HG02870 (cell line): ENCODE data around the gene GNL1.
"Not testable (repeated sequence)": the region's sequence is repeated elsewhere in the genome, so short reads cannot be mapped to it uniquely, and the experiment has no call there.

Source experiments
- ATAC-seq: cut with Tn5 transposase; IDR thresholded peaks from one replicate; pipeline ENCODE4 v1.9.1; 2021; ENCODE audit warnings: mild to moderate bottlenecking, moderate library complexity; ENCODE audit not compliant: unreplicated experiment

Gene GNL1

DNA sequence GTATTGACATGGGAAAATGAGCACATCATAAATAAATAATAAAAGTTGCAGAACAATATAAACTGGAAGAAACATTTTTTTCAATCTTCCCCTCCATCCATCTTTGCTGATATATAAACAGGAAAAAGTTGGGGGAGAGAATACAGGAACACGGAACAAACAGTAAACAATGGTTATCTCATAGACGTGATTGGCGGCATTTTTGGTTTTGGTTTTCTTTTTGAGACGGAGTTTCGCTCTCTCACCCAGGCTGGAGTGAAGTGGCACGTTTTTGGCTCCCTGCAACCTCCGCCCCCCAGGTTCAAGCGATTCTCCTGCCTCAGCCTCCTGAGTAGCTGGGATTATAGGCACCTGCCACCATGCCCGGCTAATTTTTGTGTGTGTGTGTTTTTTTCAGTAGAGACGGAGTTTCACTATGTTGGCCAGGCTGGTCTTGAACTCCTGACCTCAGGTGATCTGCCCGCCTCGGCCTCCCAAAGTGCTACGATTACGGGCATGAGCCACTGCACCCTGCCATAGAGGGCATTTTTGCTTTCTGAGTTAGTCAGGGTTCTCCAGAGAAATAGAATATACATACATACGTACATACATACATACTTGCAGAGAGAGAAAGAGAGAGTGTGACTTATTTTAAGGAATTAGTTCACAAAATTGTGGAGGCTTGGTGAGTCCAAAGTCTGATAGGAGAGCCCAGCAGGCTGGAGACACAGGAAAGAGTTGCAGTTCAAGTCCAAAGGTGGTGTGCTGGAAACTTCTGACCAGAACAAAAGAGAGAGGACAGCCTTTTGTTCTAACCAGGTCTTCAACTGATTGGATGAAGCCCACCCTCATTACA is 22.6 kb downstream of the GNL1 start:
- ATAC-seq: no peak

- ATAC-seq: no peak
These were observed 26.3 kb downstream of the GNL1 start for GRCh38 chr6:30530014-30530413.

DNA sequence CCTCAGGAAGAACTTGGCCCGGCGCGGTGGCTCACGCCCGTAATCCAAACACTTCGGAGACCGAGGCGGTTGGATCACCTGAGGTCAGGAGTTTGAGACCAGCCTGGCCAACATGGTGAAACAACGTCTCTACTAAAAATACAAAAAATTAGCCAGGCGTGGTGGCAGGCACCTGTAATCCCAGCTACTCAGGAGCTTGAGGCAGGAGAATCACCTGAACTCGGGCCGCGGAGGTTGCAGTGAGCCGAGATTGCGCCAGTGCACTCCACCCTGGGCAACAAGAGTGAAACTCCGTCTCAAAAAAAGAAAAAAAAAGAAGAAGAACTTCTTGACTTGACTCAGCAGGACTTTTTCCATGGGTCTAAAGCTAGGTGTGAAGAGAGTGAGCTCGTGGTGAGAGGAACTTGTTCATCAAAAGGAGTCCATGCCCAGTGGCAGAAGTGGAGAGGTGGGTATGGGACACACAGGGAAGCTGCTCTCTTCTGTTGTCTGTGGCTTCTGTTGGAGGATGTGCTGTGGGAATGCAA is 26.9 kb downstream of the GNL1 start:
- ATAC-seq: not testable (repeated sequence)

- ATAC-seq: not testable (repeated sequence)
These were observed 29.8 kb downstream of the GNL1 start for GRCh38 chr6:30526444-30526843.

DNA sequence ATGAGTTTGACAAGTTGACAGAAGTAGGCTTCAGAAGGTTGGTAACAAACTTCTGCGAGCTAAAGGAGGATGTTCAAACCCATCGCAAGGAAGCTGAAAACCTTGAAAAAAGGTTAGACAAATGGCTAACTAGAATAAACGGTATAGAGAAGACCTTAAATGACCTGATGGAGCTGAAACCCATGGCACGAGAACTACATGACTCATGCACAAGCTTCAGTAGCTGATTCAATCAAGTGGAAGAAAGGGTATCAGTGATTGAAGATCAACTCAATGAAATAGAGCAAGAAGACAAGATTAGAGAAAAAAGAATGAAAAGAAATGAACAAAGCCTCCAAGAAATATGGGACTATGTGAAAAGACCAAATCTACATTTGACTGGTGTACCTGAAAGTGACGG is 34.3 kb downstream of the GNL1 start:
- not testable (repeated sequence) for ATAC-seq

DNA sequence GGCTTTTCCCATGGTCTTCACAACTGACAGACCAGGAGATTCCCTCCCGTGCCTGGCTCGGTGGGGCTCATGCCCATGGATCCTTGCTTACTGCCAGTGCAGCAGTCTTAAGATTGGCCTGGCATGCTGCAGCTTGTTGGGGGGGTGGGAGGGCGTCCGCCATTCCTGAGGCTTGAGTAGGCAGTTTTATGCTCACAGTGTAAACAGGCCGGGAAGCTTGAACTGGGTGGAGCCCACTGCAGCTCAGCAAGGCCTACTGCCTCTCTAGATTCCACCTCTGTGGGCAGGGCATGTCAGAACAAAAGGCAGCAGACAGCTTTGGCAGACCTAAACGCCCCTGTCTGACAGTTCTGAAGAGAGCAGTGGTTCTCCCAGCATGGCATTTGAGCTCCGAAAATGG is 35.2 kb downstream of the GNL1 start:
- not testable (repeated sequence) for ATAC-seq

GRCh38 chr6:30520522-30520921 is 35.8 kb downstream of the GNL1 start:
- ATAC-seq: no peak

- ATAC-seq: not testable (repeated sequence)
These were observed 37.7 kb downstream of the GNL1 start for GRCh38 chr6:30518505-30519145.

DNA sequence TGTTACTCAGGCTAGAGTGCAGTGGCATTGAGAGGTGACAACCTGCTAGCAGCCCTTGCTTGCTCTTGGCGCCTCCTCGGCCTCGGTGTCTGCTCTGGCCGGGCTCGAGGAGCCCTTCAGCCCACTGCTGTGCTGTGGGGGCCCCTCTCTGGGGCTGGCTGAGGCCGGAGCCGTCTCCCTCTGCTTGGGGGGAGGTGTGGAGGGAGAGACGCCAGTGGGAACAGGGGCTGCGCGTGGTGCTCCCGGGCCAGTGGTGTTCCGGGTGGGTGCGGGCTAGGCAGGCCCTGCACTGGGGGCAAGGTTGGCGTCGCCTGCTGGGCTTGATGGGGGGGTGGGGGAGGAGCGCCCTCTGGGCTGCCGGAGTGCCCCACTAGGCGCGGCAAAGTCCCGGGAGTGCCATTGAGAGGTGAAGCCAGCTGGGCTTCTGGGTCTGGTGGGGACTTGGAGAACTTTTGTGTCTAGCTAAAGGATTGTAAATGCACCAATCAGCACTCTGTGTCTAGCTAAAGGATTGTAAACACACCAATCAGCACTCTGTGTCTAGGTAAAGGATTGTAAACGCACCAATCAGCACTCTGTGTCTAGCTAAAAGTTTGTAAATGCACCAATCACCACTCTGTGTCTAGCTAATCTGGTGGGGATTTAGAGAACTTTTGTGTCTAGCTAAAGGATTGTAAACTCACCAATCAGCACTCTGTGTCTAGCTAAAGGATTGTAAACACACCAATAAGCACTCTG is 38.4 kb downstream of the GNL1 start:
- not testable (repeated sequence) for ATAC-seq

- ATAC-seq: not testable (repeated sequence)
These were observed 39.6 kb downstream of the GNL1 start for GRCh38 chr6:30516754-30517076.

DNA sequence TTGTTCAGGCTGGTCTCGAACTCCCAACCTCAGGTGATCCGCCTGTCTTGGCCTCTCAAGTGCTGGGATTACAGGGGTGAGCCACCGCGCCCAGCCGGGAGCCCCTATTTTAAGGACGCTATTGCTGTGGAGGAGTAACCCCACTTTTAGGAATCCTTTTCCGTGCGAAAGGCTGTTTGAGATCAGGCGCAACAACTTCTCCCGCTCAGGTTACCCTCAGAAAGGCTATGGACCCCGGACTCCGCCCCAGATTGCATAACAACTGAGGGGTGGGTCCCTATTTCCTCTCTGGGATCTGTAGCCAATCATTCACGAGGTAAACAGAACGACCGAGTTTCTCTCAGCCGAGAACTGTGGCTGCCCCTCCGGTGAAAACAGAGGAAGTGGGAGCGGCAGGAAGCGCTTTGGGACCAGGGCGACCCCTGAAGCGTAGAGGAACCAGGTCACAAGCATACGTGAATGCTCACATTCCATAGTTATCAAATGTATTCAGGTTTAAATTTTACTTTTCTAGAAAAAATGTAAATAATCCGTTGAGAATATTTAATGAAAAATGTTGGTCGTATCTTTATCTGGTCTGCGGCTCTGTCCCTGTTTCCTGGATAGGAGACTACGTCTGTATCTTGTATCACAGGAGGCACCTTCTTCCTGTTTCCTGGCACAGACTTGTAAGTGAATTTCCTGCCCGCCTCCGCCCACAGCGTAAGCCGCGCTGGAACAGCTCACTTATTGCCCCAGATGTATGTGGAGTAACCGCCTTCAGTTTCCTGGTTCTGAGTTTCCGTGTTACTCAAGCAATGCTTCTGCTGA is 40.1 kb downstream of the GNL1 start:
- peak; percentile 57 for ATAC-seq

GRCh38 chr6:30515106-30515505 is 41.2 kb downstream of the GNL1 start:
- no peak for ATAC-seq

- no peak for ATAC-seq
These were observed 42.8 kb downstream of the GNL1 start for GRCh38 chr6:30513451-30513850.

DNA sequence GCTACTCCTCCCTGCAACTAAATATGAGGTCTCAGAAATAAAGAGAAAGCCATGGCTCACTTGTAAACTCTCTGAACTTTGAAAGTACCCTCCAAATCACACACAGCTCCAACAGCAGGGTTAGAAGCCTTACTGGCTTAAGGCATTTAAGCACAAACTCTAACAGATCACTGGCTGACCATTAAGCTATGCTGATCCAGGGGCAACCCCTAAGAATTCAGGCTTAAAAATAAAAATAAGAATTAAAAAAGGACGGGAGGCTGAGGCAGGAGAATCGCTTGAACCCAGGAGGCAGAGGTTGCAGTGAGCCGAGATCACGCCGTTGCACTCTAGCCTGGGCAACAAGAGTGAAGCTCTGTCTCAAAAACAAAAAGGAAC is 45.1 kb downstream of the GNL1 start:
- no peak for ATAC-seq

GRCh38 chr6:30510419-30511168 is 45.7 kb downstream of the GNL1 start:
- no peak for ATAC-seq

- no peak for ATAC-seq
These were observed 47.2 kb downstream of the GNL1 start for GRCh38 chr6:30508890-30509736.

GRCh38 chr6:30507849-30508827 is 48.2 kb downstream of the GNL1 start:
- no peak for ATAC-seq
